NCI-H1105 treated with DMSO at 0.1 percent for 48 hours (cell line): ENCODE results near the gene DTX3L.

ENCODE experiments used
- DNase-seq: peaks from one replicate; lab custom pipeline; 2025; lab: John Stamatoyannopoulos, UW

Gene DTX3L

DNA sequence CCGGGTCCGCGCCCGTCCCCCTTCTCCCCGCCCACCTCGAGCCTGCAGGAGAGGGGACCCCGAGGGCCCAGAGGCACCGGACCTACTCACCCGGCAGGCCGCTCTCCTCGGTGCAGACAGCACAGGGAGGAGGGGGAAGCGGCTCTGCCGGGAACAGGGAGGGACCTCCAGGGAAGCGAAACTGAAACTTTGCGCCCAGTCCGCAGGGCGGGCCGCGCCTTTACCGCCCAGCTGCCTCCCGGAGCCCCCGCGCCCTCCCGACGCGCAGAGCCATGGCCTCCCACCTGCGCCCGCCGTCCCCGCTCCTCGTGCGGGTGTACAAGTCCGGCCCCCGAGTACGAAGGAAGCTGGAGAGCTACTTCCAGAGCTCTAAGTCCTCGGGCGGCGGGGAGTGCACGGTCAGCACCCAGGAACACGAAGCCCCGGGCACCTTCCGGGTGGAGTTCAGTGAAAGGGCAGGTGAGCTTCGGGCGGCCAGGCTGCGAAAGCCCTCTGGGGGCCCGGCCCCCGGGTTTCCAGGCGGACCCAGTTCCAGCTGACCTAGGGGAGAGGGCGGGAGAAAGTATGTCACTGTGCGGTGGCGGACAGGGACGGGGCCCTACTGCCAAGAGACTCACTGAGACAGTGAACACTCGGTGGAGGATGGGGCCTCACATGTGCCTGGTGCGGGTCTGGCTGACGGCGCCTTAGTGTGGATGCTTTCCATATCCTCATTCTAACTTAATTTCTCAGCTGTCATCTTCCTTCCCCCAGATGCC lies at the start of gene DTX3L, which contains the start of gene PARP9:
Gene DTX3L, plus strand, starts transcription at position 184 of the 758 bp plus-strand sequence. Its CDS starts 89 bp downstream, at position 273.
Gene PARP9, minus strand, starts transcription at position 146 of the 758 bp plus-strand sequence. CDS start 4,680 bp downstream, outside the sequence.
- DNase-seq, result peak; percentile 83

GRCh38 chr3:122515020-122515468 lies 49.1 kb upstream of the DTX3L start:
- DNase-seq, result no peak

GRCh38 chr3:122515870-122516269 lies 48.3 kb upstream of the DTX3L start:
- DNase-seq, result no peak

DNA sequence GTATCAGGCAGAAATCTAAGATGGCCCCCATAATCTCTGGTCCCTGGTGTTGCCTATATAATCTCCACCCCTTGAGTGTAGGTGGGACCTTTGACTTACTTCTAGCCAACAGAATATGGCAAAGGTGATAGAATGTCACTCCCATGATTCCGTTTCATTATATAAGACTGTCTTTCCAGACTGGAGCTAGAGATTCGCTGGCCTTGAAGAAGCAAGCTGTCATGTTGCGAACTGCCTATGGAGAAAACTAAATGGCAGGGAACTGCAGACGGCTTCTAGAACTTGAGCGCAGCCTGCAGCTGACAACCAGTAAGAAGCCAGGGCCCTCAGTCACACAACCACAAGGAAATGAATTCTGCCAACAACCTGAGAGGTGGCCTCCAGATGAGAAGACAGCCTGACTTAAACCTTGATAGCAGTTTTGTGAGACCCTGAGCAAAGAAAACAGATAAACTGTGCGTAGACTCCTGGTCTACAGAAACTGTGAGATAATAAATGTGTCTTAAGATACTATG lies 47.2 kb upstream of the DTX3L start:
- no peak for DNase-seq

DNA sequence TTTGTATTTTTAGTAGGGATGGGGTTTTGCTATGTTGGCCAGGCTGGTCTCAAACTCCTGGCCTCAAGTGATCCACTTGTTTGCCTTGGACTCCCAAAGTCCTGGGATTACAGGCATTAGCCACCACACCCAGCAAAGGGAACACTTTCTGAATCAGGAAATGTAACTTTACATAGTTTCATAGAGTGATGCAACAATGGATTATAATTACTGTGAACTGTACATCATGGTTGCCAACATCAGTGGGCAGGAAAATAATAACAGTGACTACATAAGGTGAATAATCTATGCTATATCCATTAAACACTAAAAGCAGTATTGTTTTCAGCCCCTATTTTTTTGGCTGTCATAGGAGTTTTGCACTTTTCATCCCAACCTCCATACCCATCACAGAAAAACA lies 44.4 kb upstream of the DTX3L start:
- no peak for DNase-seq

- no peak for DNase-seq
These were observed 43.3 kb upstream of the DTX3L start for GRCh38 chr3:122520861-122521260.

DNA sequence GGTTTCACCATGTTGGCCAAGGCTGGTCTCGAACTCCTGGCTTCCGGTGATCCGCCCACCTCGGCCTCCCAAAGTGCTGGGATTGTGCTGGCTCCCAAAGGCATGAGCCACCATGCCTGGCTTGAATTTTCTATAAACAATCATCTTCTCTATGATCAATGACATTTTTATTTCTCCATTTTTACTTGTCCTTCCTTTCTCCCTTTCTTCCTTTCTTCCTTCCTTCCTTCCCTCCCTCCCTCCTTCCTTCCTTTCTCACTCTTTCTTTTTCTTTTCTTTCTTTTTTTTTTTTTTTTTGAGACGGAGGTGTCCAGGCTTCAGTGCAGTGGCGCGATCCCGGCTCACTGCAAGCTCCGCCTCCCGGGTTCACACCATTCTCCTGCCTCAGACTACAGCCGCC lies 40.8 kb upstream of the DTX3L start:
- DNase-seq, result no peak

DNA sequence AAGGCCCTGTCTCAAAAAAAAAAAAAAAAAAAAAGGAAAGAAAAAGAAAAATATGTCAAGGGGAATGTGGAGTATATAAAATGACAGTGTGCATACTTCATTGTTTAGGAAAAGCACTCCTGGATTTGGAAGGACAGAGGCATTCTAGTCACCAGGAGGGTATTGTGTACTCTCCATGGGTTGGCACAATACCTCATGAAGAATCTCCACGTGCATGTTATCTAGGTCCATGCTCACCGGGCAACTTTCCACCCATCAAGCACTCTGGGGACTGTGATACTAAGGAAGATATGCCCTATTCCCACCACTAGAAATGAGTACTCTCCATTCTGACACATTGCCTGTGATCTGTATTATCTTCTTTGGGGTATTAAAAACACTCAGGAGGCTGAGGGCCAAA lies 34.0 kb upstream of the DTX3L start:
- no peak for DNase-seq

DNA sequence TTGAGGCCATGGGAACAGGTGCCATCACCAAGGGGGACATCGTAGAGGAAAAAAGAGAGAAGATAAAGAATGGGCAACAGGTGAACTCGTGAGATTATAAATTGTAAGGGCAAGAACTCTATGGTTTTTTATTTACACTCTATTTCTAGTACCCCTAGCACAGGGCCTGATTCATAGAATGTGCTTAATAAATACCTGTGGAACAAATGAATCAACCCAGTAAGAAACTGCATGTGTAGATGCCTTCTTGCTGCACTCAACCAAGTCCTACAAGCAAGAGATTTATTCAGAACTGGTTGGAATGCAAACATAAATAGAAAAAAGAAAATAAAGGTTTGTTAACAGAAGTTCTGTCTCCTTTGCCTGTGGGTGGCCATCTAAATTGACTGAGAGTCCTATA lies 30.7 kb upstream of the DTX3L start:
- DNase-seq, result no peak

GRCh38 chr3:122533931-122534334 lies 30.2 kb upstream of the DTX3L start:
- DNase-seq, result no peak

- DNase-seq, result no peak
These were observed 28.0 kb upstream of the DTX3L start for GRCh38 chr3:122535964-122536631.

- no peak for DNase-seq
These were observed 27.5 kb upstream of the DTX3L start for GRCh38 chr3:122536632-122537001.

GRCh38 chr3:122538956-122539490 lies 25.1 kb upstream of the DTX3L start:
- no peak for DNase-seq

GRCh38 chr3:122546151-122546550 lies 18.0 kb upstream of the DTX3L start:
- no peak for DNase-seq

DNA sequence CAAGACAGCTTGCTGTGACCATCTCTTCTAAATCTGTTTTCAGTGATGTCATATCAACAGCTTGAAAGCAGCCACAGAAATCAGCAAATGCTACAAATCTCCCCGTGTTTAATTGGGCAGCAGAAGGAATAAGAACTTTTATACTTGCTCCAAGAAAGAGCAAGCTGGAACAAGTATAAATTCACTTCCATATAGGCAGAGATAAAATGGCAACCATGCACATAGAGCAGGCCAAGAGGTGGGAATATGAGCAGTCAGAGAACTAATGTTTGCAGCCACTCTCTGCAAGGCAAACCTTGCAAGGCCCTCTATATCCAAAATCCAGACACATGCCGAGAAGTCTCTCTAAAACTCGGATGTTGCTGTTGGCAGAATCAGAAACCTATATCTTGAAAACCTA lies 16.1 kb upstream of the DTX3L start:
- DNase-seq, result no peak

DNA sequence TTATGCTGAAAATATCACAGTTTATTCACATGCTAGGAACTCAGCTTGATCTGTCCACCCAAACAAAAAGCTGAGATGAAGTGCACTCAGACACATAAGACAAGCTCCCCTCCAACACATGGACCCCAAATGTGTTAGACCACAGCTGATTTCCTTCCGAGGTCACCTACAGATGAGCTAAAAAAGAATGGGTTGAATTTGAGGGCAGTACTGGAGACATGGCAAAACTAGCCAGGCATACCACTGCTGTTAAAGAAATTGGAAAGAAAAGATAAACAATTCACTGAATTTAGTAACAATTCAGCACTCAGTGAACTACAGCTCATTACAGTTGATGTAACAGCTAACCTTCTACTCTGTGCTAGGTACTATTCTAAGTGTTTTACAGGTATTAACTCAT lies 15.5 kb upstream of the DTX3L start:
- no peak for DNase-seq

- no peak for DNase-seq
These were observed 11.0 kb upstream of the DTX3L start for GRCh38 chr3:122553171-122553570.

GRCh38 chr3:122555275-122556071 lies 8.7 kb upstream of the DTX3L start:
- DNase-seq, result no peak

GRCh38 chr3:122557356-122557755 lies 6.8 kb upstream of the DTX3L start:
- no peak for DNase-seq

- DNase-seq, result no peak
These were observed 5.5 kb upstream of the DTX3L start for GRCh38 chr3:122558605-122559004.

DNA sequence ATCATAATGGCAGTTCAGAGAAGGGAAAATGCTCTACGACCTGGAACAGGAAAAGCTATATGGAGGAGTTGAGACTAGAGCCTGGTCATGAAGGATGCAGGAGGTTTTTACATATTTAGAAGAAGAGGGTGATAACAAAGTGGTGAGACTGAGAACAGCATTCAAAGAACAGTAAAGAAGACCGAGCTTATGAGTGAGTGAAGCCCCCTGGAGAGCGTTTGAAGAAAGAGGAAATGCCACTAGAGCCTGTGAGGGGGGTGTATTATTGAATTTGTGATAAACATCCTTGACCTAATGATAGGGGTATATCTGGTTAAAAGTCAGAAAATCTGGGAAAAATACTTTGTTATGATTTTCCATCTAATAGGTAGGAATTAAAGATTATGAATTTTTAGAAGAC lies 4.2 kb upstream of the DTX3L start:
- no peak for DNase-seq

- peak; percentile 84 for DNase-seq
These were observed 3.5 kb upstream of the DTX3L start for GRCh38 chr3:122560680-122561079.
